ENCODE measurements around the gene GGCX.
"Not testable (repeated sequence)": the region's sequence is repeated elsewhere in the genome, so short reads cannot be mapped to it uniquely, and the experiment has no call there.

GRCh38 chr2:85592299-85592698 is 31.0 kb upstream of the GGCX start:
- not testable (repeated sequence) for TF ChIP-seq REST (IDR thresholded peaks at IDR 0.05; ENCODE audit: insufficient replicate concordance, low read depth); POLR2AphosphoS5 (IDR thresholded peaks at IDR 0.05; ENCODE audit: low read depth); GABPA (IDR thresholded peaks at IDR 0.05; ENCODE audit: low read depth); CTCF (IDR thresholded peaks at IDR 0.05; ENCODE audit: insufficient read depth, low read length)

Data from HL-60 (cell line).